OCI-LY7 (cell line): Measurements from ENCODE around the gene RALGAPA2. TPM values are rescaled to one million over a fixed set of nuclear protein-coding genes. Genes with fewer than 3 reads are reported as not detected.

ENCODE experiments used
- BruUV-seq: library from RNA; stranded (reverse); fragments of 400-500 nt; replicated peaks from 2 replicates; lab custom pipeline; 2021; lab: Mats Ljungman, UMichigan
- CTCF ChIA-PET: fragments of 300-600 bp; sonication (Branson Sonifier 250); formaldehyde crosslinking; loops from one replicate; lab custom pipeline; 2022; ENCODE audit warnings: antibody characterized with exemption; ENCODE audit not compliant: unreplicated experiment; lab: Charles Lee
- POLR2A ChIA-PET: fragments of 300-600 bp; sonication (Branson Sonifier 250); formaldehyde crosslinking; loops from one replicate; lab custom pipeline; 2022; ENCODE audit warnings: antibody characterized with exemption; lab: Charles Lee
- DNase-seq: peaks from one replicate; pipeline ENCODE4 v3.0.0-alpha.2; 2015; ENCODE audit warnings: low spot score
- H2AFZ ChIP-seq: fragments of 200-600 bp; sonication (generic), shearing (Covaris generic); 2 replicates; pipeline ENCODE4 v1.6.1; 2014; ENCODE audit warnings: mild to moderate bottlenecking, antibody characterized with exemption, low read length, moderate library complexity
- H3K27ac ChIP-seq: fragments of 200-600 bp; sonication (generic); 2 replicates; pipeline ENCODE4 v1.5.1; 2014; ENCODE audit warnings: mixed run types, low read depth, mild to moderate bottlenecking, moderate library complexity, low read length, inconsistent platforms; ENCODE audit not compliant: poor library complexity, severe bottlenecking
- H3K36me3 ChIP-seq: fragments of 200-600 bp; sonication (generic); 2 replicates; pipeline ENCODE4 v1.6.1; 2014; ENCODE audit warnings: mild to moderate bottlenecking, antibody characterized with exemption, low read length, moderate library complexity, mixed read lengths; ENCODE audit not compliant: insufficient read depth
- H3K4me1 ChIP-seq: fragments of 200-600 bp; sonication (generic); 2 replicates; pipeline ENCODE4 v1.5.1; 2014; ENCODE audit warnings: mild to moderate bottlenecking, low read length; ENCODE audit not compliant: insufficient read depth, poor library complexity, severe bottlenecking
- H3K4me2 ChIP-seq: fragments of 200-600 bp; sonication (generic); 2 replicates; pipeline ENCODE4 v1.6.1; 2014; ENCODE audit warnings: mild to moderate bottlenecking, low read length
- H3K4me3 ChIP-seq: fragments of 200-600 bp; sonication (generic); 2 replicates; pipeline ENCODE4 v1.5.1; 2014; ENCODE audit warnings: mild to moderate bottlenecking, low read depth, low read length; ENCODE audit not compliant: poor library complexity, severe bottlenecking
- H3K79me2 ChIP-seq: fragments of 200-600 bp; sonication (generic); 2 replicates; pipeline ENCODE4 v1.6.1; 2016; ENCODE audit warnings: low read depth, mild to moderate bottlenecking, low read length, moderate library complexity, mixed read lengths; ENCODE audit not compliant: insufficient read depth
- H3K9me2 ChIP-seq: fragments of 200-600 bp; sonication (generic); 2 replicates; pipeline ENCODE4 v1.6.1; 2016; ENCODE audit warnings: mild to moderate bottlenecking, low read length, mixed read lengths; ENCODE audit not compliant: insufficient read depth
- H3K9me3 ChIP-seq: fragments of 200-600 bp; sonication (generic); 2 replicates; pipeline ENCODE4 v1.6.1; 2014; ENCODE audit warnings: mild to moderate bottlenecking, mixed run types, low read length, mixed read lengths
- H4K20me1 ChIP-seq: fragments of 200-600 bp; sonication (generic); 2 replicates; pipeline ENCODE4 v1.6.1; 2014; ENCODE audit warnings: mild to moderate bottlenecking, antibody characterized with exemption, low read length, moderate library complexity, mixed read lengths; ENCODE audit not compliant: insufficient read depth
- EZH2phosphoT487 ChIP-seq: fragments of 200-600 bp; sonication (generic); IDR thresholded peaks from 2 replicates; pipeline ENCODE4 v1.6.1; 2018; ENCODE audit warnings: low read depth, borderline replicate concordance, mild to moderate bottlenecking, mixed run types, antibody characterized with exemption, low read length, moderate library complexity, mixed read lengths
- intact Hi-C: fragments of 100-400 bp; cut with micrococcal nuclease; formaldehyde crosslinking; loops from one replicate; pipeline ENCODE4 v1.10.0; 2022; ENCODE audit not compliant: unreplicated experiment
- total RNA-seq, 2 experiments: library from RNA; depleted of rRNA in 1 of 2; stranded (reverse); fragments of >200 nt in 1 of 2; shearing (Covaris generic) in 1 of 2; gene quantifications; 2 replicates each; pipeline ENCODE4 v1.2.3, GENCODE V29; 2014 to 2022
- TF ChIP-seq, protein P1 (sequence below): fragments of 200-600 bp; sonication (generic); conservative IDR thresholded peaks from 2 replicates; pipeline ENCODE4 v1.5.1; 2014; ENCODE audit warnings: mild to moderate bottlenecking, antibody characterized with exemption, low read length, moderate library complexity, mixed read lengths

The RALGAPA2 gene
- total RNA-seq, 2 experiments from 2014 or later = 9.1 to 17.8 TPM

DNA sequence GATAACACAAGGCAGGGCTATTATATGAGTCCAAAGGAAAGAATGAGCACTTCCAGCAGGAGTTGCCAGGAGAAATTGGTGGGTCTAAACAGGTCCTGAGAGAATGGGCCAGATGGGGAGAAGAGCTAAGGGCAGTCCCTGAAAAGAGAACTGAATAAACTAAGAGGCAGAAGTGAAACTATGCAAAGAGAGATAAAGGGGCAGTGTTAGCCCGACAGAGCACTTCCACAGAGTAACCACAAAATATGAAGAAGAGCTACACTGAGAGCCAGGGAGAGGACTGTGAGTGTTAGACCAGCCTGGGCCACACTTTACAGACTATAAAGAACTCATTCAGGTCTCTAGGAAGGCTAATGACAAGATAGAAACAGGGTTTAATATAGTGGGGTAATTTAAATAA, 43.8 kb downstream of the RALGAPA2 start:
- POLR2A ChIA-PET = interaction anchor here (0.5 to 1.0 kb wide), 4 partner anchors 9 to 696 kb away, joined by 3 to 5 read pairs (median 4); no protein-coding TSS in a partner anchor

GRCh38 chr20:20666359-20666758, 46.1 kb downstream of the RALGAPA2 start:
- DNase-seq = no peak
- Histone ChIP-seq H3K4me3 (no peak overlapping the region), H3K79me2 (no peaks in the 10 kb centered on the region), H3K27ac (no peak overlapping the region), H3K9me2 (no peaks in the 10 kb centered on the region), H3K4me2 (no peak overlapping the region), H4K20me1 (peaks cover 11% of the 10 kb centered on the region), H3K9me3 (no peaks in the 10 kb centered on the region), H3K36me3 (no peaks in the 10 kb centered on the region), H2AFZ (no peak overlapping the region), H3K4me1 (peaks cover 16% of the 10 kb centered on the region)
- BruUV-seq = no TSS peak
- TF ChIP-seq, protein P1, sequence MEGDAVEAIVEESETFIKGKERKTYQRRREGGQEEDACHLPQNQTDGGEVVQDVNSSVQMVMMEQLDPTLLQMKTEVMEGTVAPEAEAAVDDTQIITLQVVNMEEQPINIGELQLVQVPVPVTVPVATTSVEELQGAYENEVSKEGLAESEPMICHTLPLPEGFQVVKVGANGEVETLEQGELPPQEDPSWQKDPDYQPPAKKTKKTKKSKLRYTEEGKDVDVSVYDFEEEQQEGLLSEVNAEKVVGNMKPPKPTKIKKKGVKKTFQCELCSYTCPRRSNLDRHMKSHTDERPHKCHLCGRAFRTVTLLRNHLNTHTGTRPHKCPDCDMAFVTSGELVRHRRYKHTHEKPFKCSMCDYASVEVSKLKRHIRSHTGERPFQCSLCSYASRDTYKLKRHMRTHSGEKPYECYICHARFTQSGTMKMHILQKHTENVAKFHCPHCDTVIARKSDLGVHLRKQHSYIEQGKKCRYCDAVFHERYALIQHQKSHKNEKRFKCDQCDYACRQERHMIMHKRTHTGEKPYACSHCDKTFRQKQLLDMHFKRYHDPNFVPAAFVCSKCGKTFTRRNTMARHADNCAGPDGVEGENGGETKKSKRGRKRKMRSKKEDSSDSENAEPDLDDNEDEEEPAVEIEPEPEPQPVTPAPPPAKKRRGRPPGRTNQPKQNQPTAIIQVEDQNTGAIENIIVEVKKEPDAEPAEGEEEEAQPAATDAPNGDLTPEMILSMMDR = no peak
- TF ChIP-seq EZH2phosphoT487 = no peak
- intact Hi-C loops = loop anchor here (5.0 kb wide), 1 partner anchor 46 kb away; the partner anchor contains the start of gene RALGAPA2
- ChIA-PET POLR2A (interaction anchor here (0.7 to 1.9 kb wide), 2 partner anchors 10 to 55 kb away, joined by 4 read pairs; no protein-coding TSS in a partner anchor), CTCF (no interaction called here)

More for the DNA sequence above, 43.8 kb downstream of the RALGAPA2 start:
- no peak overlapping the region for H3K4me3 ChIP-seq
- intact Hi-C loops = loop anchor here (5.0 kb wide), 1 partner anchor 44 kb away; the partner anchor contains the start of gene RALGAPA2
- no peaks in the 10 kb centered on the region for H3K9me3 ChIP-seq
- no peak overlapping the region for H2AFZ ChIP-seq
- CTCF ChIA-PET = no interaction called here
- H3K27ac ChIP-seq = no peak overlapping the region
- H3K36me3 ChIP-seq = no peaks in the 10 kb centered on the region
- TF ChIP-seq, protein P1 = no peak
- no peak for TF ChIP-seq EZH2phosphoT487
- no TSS peak for BruUV-seq
- H3K9me2 ChIP-seq = no peaks in the 10 kb centered on the region
- peaks cover 11% of the 10 kb centered on the region; the same call in 1 of the 2 replicates for H4K20me1 ChIP-seq
- H3K79me2 ChIP-seq = no peaks in the 10 kb centered on the region
- H3K4me1 ChIP-seq = peaks cover 16% of the 10 kb centered on the region
- peak; percentile 69 for DNase-seq
- 0 out of 2 replicates have a peak overlapping the region, but pooled peaks have one; percentile 28 for H3K4me2 ChIP-seq
